Gastrocnemius medialis (tissue), 4 donors: Measurements from ENCODE around the gene RGR.

Experiments
- POLR2A ChIP-seq, 2 donors: fragments of 450-650 bp; IDR thresholded peaks; one replicate each; pipeline ENCODE4 v1.6.1; 2017; ENCODE audit warnings: antibody characterized with exemption in 2 of 2, mild to moderate bottlenecking in 2 of 2, moderate library complexity in 2 of 2
- TF ChIP-seq, protein P1 (sequence below), 5 experiments: fragments of 450-650 bp in 3 of 5; fragments of 200-600 bp in 2 of 5; sonication (generic) in 2 of 5; IDR thresholded peaks in 4 of 5; conservative IDR thresholded peaks in 1 of 5; 1 replicate in 4 of 5; 2 replicates in 1 of 5; pipeline ENCODE4 v1.5.1; 2016 to 2019; ENCODE audit warnings: antibody characterized with exemption in 5 of 5, mild to moderate bottlenecking in 3 of 5, moderate library complexity in 3 of 5

DNA sequence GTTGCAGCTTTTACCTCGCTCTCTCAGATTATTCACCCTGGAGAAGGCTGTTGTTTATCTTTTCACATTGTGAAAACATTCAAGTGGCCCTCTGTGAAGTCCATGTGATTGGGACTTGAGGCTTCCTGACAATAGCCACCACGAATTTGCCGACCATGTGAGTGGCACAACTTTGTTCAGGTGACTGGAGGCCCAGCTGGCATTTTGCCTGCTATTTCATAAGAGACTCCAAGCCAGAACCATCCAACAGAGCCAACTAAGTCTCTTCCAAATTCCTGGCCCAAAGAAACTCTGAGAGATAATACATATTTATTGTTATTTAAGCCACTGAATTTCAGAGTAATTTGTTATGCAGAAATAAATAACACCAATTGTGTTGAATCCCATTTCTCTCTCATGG is 45.4 kb downstream of the RGR start:
- TF ChIP-seq, protein P1, sequence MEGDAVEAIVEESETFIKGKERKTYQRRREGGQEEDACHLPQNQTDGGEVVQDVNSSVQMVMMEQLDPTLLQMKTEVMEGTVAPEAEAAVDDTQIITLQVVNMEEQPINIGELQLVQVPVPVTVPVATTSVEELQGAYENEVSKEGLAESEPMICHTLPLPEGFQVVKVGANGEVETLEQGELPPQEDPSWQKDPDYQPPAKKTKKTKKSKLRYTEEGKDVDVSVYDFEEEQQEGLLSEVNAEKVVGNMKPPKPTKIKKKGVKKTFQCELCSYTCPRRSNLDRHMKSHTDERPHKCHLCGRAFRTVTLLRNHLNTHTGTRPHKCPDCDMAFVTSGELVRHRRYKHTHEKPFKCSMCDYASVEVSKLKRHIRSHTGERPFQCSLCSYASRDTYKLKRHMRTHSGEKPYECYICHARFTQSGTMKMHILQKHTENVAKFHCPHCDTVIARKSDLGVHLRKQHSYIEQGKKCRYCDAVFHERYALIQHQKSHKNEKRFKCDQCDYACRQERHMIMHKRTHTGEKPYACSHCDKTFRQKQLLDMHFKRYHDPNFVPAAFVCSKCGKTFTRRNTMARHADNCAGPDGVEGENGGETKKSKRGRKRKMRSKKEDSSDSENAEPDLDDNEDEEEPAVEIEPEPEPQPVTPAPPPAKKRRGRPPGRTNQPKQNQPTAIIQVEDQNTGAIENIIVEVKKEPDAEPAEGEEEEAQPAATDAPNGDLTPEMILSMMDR (IDR thresholded peaks at IDR 0.05 in 4 of 5, conservative IDR thresholded peaks at IDR 0.05 in 1 of 5), result no peak
- TF ChIP-seq POLR2A (IDR thresholded peaks at IDR 0.05), result no peak
